Uterus (tissue), 4 donors: Measurements from ENCODE around the gene TCP11L1. TPM values are rescaled to one million over a fixed set of nuclear protein-coding genes. Genes with fewer than 3 reads are reported as not detected.

Experiments
- DNase-seq, 2 donors: peaks; one replicate each; pipeline ENCODE4 v3.0.0-alpha.2; 2019 to 2020
- H3K27ac ChIP-seq, 2 donors: fragments of 200-600 bp; sonication (generic); 1 replicate in 1 of 2; 2 replicates in 1 of 2; pipeline ENCODE4 v1.5.1; 2016 to 2018
- H3K27me3 ChIP-seq, 2 donors: fragments of 200-600 bp; sonication (generic); one replicate each; pipeline ENCODE4 v1.5.1; 2018 to 2019; ENCODE audit warnings: control low read depth in 1 of 2
- H3K36me3 ChIP-seq, 2 donors: fragments of 200-600 bp; sonication (generic); one replicate each; pipeline ENCODE4 v1.5.1; 2019; ENCODE audit warnings: control low read depth in 1 of 2
- H3K4me1 ChIP-seq, 2 donors: fragments of 200-600 bp; sonication (generic); one replicate each; pipeline ENCODE4 v1.5.1; 2018 to 2019; ENCODE audit warnings: control low read depth in 1 of 2
- H3K4me3 ChIP-seq, 2 donors: fragments of 200-600 bp; sonication (generic); 1 replicate in 1 of 2; 2 replicates in 1 of 2; pipeline ENCODE4 v1.5.1; 2018 to 2019; ENCODE audit warnings: mild to moderate bottlenecking in 1 of 2
- H3K9me3 ChIP-seq, 2 donors: fragments of 200-600 bp; sonication (generic); one replicate each; pipeline ENCODE4 v1.5.1; 2019; ENCODE audit warnings: control low read depth in 1 of 2
- POLR2A ChIP-seq, 2 donors: fragments of 450-650 bp; IDR thresholded peaks; one replicate each; pipeline ENCODE4 v1.6.1; 2016; ENCODE audit warnings: antibody characterized with exemption in 2 of 2, mild to moderate bottlenecking in 1 of 2, moderate library complexity in 1 of 2
- intact Hi-C: fragments of 100-400 bp; cut with DNase I; formaldehyde crosslinking; loops from one replicate; pipeline ENCODE4 v1.15.1; 2023; ENCODE audit warnings: low total_unique reads
- total RNA-seq, 4 donors: library from RNA; depleted of rRNA in 3 of 4; stranded (reverse); fragments of >200 nt in 3 of 4; gene quantifications; one replicate each; pipeline versions ENCODE4 v1.1.0 to v1.2.4, GENCODE V29; 2014 to 2023
- TF ChIP-seq, protein P1 (sequence below), 4 experiments: fragments of 200-600 bp in 2 of 4; fragments of 450-650 bp in 2 of 4; sonication (generic) in 2 of 4; IDR thresholded peaks; one replicate each; pipeline ENCODE4 v1.5.1; 2016 to 2019; ENCODE audit warnings: antibody characterized with exemption in 4 of 4, mild to moderate bottlenecking in 2 of 4, moderate library complexity in 1 of 4
- donor health status: DM: yes; HTN: yes; CAD: no.

Gene TCP11L1
- total RNA-seq, 4 donors from 2014 or later, result 4.6 to 26.8 (median 23.3) TPM

DNA sequence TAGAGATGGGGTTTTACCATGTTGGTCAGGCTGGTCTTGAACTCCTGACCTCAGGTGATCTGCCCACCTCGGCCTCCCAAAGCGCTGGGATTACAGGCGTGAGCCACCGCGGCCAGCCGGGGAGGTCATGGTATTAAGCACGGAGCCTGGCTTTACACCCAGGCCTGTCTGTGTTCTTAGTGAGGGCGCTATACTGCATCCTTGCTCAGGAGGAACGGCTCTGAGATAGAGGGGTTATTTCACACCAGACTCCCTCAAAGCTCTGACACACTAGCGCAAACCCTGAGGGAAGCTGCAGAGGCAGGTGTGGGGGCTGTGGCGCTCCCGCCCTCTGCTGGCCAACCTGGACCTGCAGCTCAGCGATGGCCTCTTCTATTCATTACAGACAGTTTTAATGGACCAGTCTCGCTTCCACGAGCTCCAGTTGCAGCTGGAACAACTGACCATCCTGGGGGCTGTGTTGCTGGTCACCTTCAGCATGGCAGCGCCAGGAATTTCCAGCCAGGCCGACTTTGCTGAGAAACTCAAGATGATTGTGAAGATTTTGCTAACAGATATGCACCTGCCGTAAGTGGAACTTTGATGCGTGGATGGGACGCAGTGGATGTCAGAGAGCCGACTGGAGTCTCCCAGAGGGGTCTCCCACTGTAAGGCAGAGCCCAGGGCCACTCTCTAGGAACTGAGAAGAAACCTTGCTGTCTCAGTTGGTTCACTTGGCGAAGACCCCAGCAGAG is 26.2 kb downstream of the TCP11L1 start:
- no peak for TF ChIP-seq POLR2A (IDR thresholded peaks at IDR 0.05)
- TF ChIP-seq, protein P1, sequence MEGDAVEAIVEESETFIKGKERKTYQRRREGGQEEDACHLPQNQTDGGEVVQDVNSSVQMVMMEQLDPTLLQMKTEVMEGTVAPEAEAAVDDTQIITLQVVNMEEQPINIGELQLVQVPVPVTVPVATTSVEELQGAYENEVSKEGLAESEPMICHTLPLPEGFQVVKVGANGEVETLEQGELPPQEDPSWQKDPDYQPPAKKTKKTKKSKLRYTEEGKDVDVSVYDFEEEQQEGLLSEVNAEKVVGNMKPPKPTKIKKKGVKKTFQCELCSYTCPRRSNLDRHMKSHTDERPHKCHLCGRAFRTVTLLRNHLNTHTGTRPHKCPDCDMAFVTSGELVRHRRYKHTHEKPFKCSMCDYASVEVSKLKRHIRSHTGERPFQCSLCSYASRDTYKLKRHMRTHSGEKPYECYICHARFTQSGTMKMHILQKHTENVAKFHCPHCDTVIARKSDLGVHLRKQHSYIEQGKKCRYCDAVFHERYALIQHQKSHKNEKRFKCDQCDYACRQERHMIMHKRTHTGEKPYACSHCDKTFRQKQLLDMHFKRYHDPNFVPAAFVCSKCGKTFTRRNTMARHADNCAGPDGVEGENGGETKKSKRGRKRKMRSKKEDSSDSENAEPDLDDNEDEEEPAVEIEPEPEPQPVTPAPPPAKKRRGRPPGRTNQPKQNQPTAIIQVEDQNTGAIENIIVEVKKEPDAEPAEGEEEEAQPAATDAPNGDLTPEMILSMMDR (IDR thresholded peaks at IDR 0.05), result peak; percentile 67 to 86 (median 76)
- intact Hi-C loops, result loop anchor here (10.0 kb wide), 2 partner anchors 101 to 261 kb away; no protein-coding TSS in a partner anchor
- H3K4me1 ChIP-seq, result peaks cover 0 to 3% of the 10 kb centered on the region in 2 donors
- H3K36me3 ChIP-seq, result no peaks in the 10 kb centered on the region
- H3K27me3 ChIP-seq, result no peaks in the 10 kb centered on the region
- H3K27ac ChIP-seq, result no peak overlapping the region
- no peaks in the 10 kb centered on the region for H3K9me3 ChIP-seq
- H3K4me3 ChIP-seq, result no peak overlapping the region
- DNase-seq, result peak; percentile 55 to 63

DNA sequence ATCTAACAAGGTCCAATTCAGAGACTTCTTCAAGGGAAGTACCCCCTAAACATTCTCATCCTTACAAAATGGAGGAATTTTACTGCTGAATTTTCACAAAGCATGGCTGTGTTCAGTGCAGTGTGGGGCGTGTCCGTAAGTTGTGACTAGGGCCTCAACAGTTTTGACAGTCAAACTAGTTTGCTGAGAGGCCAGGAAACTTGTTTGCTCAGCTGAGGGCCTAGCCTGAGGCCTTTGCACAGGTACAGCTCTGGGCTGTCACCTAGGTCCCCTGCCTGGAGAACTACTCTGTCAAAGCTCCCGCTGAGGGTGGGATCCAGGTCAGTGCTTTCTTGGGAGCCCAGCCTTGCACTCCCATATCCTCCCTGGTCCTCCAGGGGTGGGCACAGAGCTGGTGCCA is 27.9 kb downstream of the TCP11L1 start:
- H3K4me3 ChIP-seq, result no peak overlapping the region
- H3K27me3 ChIP-seq, result no peaks in the 10 kb centered on the region
- DNase-seq, result no peak
- H3K4me1 ChIP-seq, result peaks cover 0 to 3% of the 10 kb centered on the region in 2 donors
- TF ChIP-seq, protein P1 (IDR thresholded peaks at IDR 0.05), result no peak
- no peak for TF ChIP-seq POLR2A (IDR thresholded peaks at IDR 0.05)
- intact Hi-C loops, result loop anchor here (10.0 kb wide), 2 partner anchors 102 to 262 kb away; no protein-coding TSS in a partner anchor
- no peaks in the 10 kb centered on the region for H3K36me3 ChIP-seq
- H3K27ac ChIP-seq, result no peak overlapping the region
- no peaks in the 10 kb centered on the region for H3K9me3 ChIP-seq

DNA sequence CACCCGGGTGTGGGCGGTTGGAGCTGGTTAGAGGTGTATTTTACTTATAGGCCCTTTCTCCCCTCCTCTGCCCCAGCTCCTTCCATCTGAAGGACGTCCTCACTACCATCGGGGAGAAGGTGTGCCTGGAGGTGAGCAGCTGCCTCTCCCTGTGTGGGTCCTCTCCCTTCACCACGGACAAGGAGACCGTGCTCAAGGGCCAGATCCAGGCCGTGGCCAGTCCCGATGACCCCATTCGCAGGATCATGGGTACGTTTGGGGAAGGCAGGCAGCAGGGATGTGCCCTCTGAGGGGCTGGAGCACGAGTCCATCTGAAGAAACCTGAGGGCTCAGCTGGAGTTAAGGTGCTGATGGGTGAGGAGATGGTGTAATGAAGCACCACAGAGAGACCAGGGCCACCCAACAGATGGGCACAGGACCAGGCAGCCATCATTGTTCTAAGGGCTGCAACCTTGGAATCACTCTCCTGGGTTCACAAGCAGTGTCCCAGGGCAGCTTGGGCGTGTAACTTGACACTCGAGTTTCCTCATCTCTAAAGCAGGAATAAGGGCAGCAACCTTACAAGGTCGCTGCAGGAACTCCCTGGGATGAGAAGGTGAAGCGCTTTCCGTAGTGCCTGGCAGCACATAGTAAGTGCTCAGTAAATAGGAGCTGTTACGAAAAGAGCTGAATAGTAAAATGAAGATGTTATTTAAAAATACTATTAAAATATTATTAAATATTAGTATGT is 29.4 kb downstream of the TCP11L1 start:
- Histone ChIP-seq H3K9me3 (no peaks in the 10 kb centered on the region), H3K27ac (no peak overlapping the region), H3K4me3 (no peak overlapping the region), H3K4me1 (no peaks in the 10 kb centered on the region), H3K36me3 (no peaks in the 10 kb centered on the region), H3K27me3 (no peaks in the 10 kb centered on the region)
- intact Hi-C loops, result loop anchor here (10.0 kb wide), 2 partner anchors 104 to 264 kb away; no protein-coding TSS in a partner anchor
- no peak for DNase-seq
- TF ChIP-seq, protein P1 (IDR thresholded peaks at IDR 0.05), result no peak
- TF ChIP-seq POLR2A (IDR thresholded peaks at IDR 0.05), result no peak

DNA sequence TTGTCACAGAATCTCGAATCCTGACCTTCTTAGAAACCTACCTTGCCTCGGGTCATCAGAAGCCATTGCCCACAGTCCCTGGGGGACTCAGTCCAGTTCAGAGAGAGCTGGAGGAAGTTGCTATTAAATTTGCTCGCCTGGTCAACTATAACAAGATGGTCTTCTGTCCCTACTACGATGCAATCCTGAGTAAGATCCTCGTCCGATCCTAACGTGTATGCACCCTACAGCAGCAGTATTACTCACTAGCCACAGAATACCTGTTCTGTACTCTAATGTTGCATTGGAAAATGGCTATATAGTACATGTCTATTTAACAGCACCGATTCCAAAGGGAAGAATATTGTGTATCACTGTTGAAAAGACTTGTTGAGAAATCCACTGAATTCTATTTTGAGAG is 33.1 kb downstream of the TCP11L1 start:
- Histone ChIP-seq H3K4me1 (no peaks in the 10 kb centered on the region), H3K9me3 (no peaks in the 10 kb centered on the region), H3K27me3 (no peaks in the 10 kb centered on the region), H3K4me3 (no peak overlapping the region), H3K36me3 (no peaks in the 10 kb centered on the region), H3K27ac (no peak overlapping the region)
- intact Hi-C loops, result no loop called here
- TF ChIP-seq, protein P1 (IDR thresholded peaks at IDR 0.05), result no peak
- TF ChIP-seq POLR2A (IDR thresholded peaks at IDR 0.05), result no peak
- DNase-seq, result no peak

DNA sequence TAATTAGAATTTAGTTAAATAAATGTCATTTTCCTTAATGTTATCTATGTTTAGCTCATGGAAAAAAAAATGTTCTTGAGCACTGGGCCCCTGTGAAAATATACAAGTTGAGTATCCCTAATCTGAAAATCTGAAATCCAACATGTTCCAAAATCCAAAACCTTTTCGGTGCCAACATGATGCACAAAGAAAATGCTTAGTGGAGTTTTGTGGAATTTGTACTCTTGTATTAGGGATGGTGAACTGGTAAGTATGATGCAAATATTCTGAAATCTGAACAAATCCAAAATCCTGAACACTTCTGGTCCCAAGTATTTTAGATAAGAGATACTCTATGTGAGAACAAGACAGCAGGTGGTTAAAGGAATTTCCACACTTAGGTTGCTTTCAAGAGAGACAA is 44.5 kb downstream of the TCP11L1 start:
- no peaks in the 10 kb centered on the region for H3K36me3 ChIP-seq
- H3K4me1 ChIP-seq, result no peaks in the 10 kb centered on the region
- H3K4me3 ChIP-seq, result no peak overlapping the region
- H3K9me3 ChIP-seq, result no peaks in the 10 kb centered on the region
- no peaks in the 10 kb centered on the region for H3K27me3 ChIP-seq
- DNase-seq, result no peak
- TF ChIP-seq POLR2A (IDR thresholded peaks at IDR 0.05), result no peak
- TF ChIP-seq, protein P1 (IDR thresholded peaks at IDR 0.05), result no peak
- intact Hi-C loops, result no loop called here
- no peak overlapping the region for H3K27ac ChIP-seq
